Measurements from ENCODE around the gene ZFHX2. TPM values are rescaled to one million over a fixed set of nuclear protein-coding genes. Genes with fewer than 3 reads are reported as not detected.

Gene ZFHX2
- total and polyA plus RNA-seq, 2 of the 13 experiments (the other 11 are each of a cell fraction or from before 2014, with no cell fraction given) = 0.17 to 0.44 TPM

GRCh38 chr14:23580948-23581281 is 29.4 kb upstream of the ZFHX2 start (continued):
- TF ChIP-seq DMTF1 (CRISPR knock-in tag; IDR thresholded peaks at IDR 0.05) = no peak
- TF ChIP-seq KLF9 (CRISPR knock-in tag; IDR thresholded peaks at IDR 0.05; ENCODE audit: low read depth) = no peak
- TF ChIP-seq GTF3A (CRISPR knock-in tag; conservative IDR thresholded peaks at IDR 0.05) = no peak
- peak; percentile 76; the same call in 1 of the 2 replicates for TF ChIP-seq UBTF (CRISPR knock-in tag; IDR thresholded peaks at IDR 0.05)
- 0 out of 2 replicates have a peak, but pooled peaks have one; percentile 5 for TF ChIP-seq ETV6 (CRISPR knock-in tag; conservative IDR thresholded peaks at IDR 0.05)
- 0 out of 2 replicates have a peak, but pooled peaks have one; percentile 4 for TF ChIP-seq ZNF724P (CRISPR knock-in tag; IDR thresholded peaks at IDR 0.05; ENCODE audit: borderline replicate concordance)
- TF ChIP-seq ATF5 (CRISPR knock-in tag; IDR thresholded peaks at IDR 0.05; ENCODE audit: low read depth) = 0 out of 2 replicates have a peak, but pooled peaks have one; percentile 30
- no peak for TF ChIP-seq PHF21A (CRISPR knock-in tag; IDR thresholded peaks at IDR 0.05)
- TF ChIP-seq TBP (CRISPR knock-in tag; IDR thresholded peaks at IDR 0.05) = no peak
- TF ChIP-seq ZNF780A (CRISPR knock-in tag; IDR thresholded peaks at IDR 0.05) = no peak
- TF ChIP-seq ZC3H13 (CRISPR knock-in tag; IDR thresholded peaks at IDR 0.05) = no peak
- TF ChIP-seq ZFP36L1 (CRISPR knock-in tag; IDR thresholded peaks at IDR 0.05) = no peak
- TF ChIP-seq ZNF264 (CRISPR knock-in tag; IDR thresholded peaks at IDR 0.05) = no peak
- no peak for TF ChIP-seq ZBTB44 (CRISPR knock-in tag; IDR thresholded peaks at IDR 0.05)
- no peak for TF ChIP-seq ZMYM2 (CRISPR knock-in tag; IDR thresholded peaks at IDR 0.05)
- TF ChIP-seq EEA1 (CRISPR knock-in tag; IDR thresholded peaks at IDR 0.05; ENCODE audit: borderline replicate concordance) = no peak
- TF ChIP-seq ZBTB21 (CRISPR knock-in tag; IDR thresholded peaks at IDR 0.05) = no peak
- no peak for TF ChIP-seq ZSCAN29 (CRISPR knock-in tag; conservative IDR thresholded peaks at IDR 0.05)
- no peak; the same call in 1 of the 2 replicates for TF ChIP-seq ZNF296 (CRISPR knock-in tag; conservative IDR thresholded peaks at IDR 0.05)
- TF ChIP-seq NR2F6 (IDR thresholded peaks at IDR 0.05) = no peak
- TF ChIP-seq NR2F6 (CRISPR knock-in tag; IDR thresholded peaks at IDR 0.05) = no peak
- no peak for TF ChIP-seq CEBPG (CRISPR knock-in tag; IDR thresholded peaks at IDR 0.05)
- TF ChIP-seq NFE2L1 (CRISPR knock-in tag; IDR thresholded peaks at IDR 0.05; ENCODE audit: borderline replicate concordance) = no peak
- no peak for TF ChIP-seq FOXK1 (CRISPR knock-in tag; IDR thresholded peaks at IDR 0.05; ENCODE audit: borderline replicate concordance, low read depth)

Measured in HepG2 (cell line).